ENCODE measurements around the gene CRTAP. TPM values are rescaled to one million over a fixed set of nuclear protein-coding genes. Genes with fewer than 3 reads are reported as not detected.
"Not testable (repeated sequence)": the region's sequence is repeated elsewhere in the genome, so short reads cannot be mapped to it uniquely, and the experiment has no call there.

The CRTAP gene
- total RNA-seq, 1 experiment from 2014 or later, result 99.3 TPM

DNA sequence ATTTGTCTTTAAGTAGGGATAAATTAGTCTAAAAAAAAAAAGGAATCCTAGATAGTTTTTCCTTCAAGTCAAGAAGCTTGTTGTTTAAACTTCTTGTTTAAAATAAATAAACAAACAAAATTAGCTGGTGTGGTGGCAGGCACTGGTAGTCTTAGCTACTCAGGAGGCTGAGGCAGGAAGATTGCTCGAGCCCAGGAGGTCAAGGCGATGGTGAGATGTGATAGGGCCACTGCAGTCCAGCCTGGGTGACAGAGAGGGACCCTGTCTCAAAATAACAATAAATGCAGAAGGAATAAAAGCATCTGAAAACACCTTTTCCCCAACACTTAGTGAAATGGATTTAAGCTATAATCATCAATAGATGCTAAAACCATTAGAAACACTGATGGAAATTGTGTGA lies 35.8 kb upstream of the CRTAP start:
- no TSS peak for BruUV-seq (replicated peaks)
- intact Hi-C loops (cut with micrococcal nuclease; ENCODE audit: unreplicated experiment) (no loop called here), in situ Hi-C loops (cut with HindIII; ENCODE audit: low pct_unique_long_range_greater_than_20kb, low sequenced_read_pairs) (no loop called here)
- Histone ChIP-seq H3K27ac (ENCODE audit: low read length) (no peak overlapping the region), H3K4me3 (ENCODE audit: low read depth in 2 of 2, low read length in 2 of 2) (no peak overlapping the region), H3K4me1 (ENCODE audit: control insufficient read depth, insufficient read depth, low read length) (no peaks in the 10 kb centered on the region), H3K9me3 (ENCODE audit: control insufficient read depth, insufficient read depth, low read depth, low read length) (no peaks in the 10 kb centered on the region), H3K27me3 (ENCODE audit: control insufficient read depth, insufficient read depth, low read length) (no peaks in the 10 kb centered on the region), H3K36me3 (ENCODE audit: control insufficient read depth, insufficient read depth, low read length) (no peaks in the 10 kb centered on the region)
- TF ChIP-seq, protein P1, sequence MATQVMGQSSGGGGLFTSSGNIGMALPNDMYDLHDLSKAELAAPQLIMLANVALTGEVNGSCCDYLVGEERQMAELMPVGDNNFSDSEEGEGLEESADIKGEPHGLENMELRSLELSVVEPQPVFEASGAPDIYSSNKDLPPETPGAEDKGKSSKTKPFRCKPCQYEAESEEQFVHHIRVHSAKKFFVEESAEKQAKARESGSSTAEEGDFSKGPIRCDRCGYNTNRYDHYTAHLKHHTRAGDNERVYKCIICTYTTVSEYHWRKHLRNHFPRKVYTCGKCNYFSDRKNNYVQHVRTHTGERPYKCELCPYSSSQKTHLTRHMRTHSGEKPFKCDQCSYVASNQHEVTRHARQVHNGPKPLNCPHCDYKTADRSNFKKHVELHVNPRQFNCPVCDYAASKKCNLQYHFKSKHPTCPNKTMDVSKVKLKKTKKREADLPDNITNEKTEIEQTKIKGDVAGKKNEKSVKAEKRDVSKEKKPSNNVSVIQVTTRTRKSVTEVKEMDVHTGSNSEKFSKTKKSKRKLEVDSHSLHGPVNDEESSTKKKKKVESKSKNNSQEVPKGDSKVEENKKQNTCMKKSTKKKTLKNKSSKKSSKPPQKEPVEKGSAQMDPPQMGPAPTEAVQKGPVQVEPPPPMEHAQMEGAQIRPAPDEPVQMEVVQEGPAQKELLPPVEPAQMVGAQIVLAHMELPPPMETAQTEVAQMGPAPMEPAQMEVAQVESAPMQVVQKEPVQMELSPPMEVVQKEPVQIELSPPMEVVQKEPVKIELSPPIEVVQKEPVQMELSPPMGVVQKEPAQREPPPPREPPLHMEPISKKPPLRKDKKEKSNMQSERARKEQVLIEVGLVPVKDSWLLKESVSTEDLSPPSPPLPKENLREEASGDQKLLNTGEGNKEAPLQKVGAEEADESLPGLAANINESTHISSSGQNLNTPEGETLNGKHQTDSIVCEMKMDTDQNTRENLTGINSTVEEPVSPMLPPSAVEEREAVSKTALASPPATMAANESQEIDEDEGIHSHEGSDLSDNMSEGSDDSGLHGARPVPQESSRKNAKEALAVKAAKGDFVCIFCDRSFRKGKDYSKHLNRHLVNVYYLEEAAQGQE (IDR thresholded peaks at IDR 0.05; ENCODE audit: insufficient read depth in 1 of 2, low read depth in 2 of 2, low read length in 1 of 2), result no peak
- TF ChIP-seq, protein P2, sequence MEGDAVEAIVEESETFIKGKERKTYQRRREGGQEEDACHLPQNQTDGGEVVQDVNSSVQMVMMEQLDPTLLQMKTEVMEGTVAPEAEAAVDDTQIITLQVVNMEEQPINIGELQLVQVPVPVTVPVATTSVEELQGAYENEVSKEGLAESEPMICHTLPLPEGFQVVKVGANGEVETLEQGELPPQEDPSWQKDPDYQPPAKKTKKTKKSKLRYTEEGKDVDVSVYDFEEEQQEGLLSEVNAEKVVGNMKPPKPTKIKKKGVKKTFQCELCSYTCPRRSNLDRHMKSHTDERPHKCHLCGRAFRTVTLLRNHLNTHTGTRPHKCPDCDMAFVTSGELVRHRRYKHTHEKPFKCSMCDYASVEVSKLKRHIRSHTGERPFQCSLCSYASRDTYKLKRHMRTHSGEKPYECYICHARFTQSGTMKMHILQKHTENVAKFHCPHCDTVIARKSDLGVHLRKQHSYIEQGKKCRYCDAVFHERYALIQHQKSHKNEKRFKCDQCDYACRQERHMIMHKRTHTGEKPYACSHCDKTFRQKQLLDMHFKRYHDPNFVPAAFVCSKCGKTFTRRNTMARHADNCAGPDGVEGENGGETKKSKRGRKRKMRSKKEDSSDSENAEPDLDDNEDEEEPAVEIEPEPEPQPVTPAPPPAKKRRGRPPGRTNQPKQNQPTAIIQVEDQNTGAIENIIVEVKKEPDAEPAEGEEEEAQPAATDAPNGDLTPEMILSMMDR (IDR thresholded peaks at IDR 0.05), result no peak
- TF ChIP-seq POLR2AphosphoS5 (IDR thresholded peaks at IDR 0.05; ENCODE audit: low read depth, low read length), result no peak
- no peak for TF ChIP-seq SIN3A (IDR thresholded peaks at IDR 0.05; ENCODE audit: borderline replicate concordance, insufficient read depth, low read depth, low read length)
- no peak for TF ChIP-seq TCF7L2 (IDR thresholded peaks at IDR 0.05; ENCODE audit: low read depth, low read length)
- POLR2A ChIA-PET, result interaction anchor here (0.7 kb wide), 1 partner anchor 16 kb away, joined by 3 read pairs; no protein-coding TSS in a partner anchor
- DNase-seq (ENCODE audit: low read depth, low spot score) (no peak), ATAC-seq (no peak)
- CTCF ChIA-PET, result interaction anchor here (0.6 kb wide), 1 partner anchor 31 kb away, joined by 7 read pairs; no protein-coding TSS in a partner anchor

DNA sequence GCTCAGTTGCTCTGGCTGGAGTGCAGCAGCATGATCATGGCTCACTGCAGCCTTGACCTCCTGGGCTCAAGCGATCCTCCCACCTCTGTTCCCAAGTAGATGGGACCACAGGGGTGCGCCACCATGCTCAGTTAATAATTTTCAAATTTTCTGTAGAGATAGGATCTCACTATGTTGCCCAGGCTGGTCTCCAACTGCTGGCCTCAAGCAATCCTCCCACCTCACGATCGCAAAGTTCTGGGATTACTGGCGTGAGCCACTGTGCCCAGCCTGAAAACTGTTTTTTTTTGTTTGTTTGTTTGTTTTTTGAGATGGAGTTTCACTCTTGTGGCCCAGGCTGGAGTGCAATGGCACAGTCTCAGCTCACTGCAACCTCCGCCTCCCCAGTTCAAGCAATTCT lies 34.0 kb upstream of the CRTAP start:
- H3K4me1 ChIP-seq (ENCODE audit: control insufficient read depth, insufficient read depth, low read length); ATAC-seq; CTCF ChIA-PET; in situ Hi-C loops (cut with HindIII; ENCODE audit: low pct_unique_long_range_greater_than_20kb, low sequenced_read_pairs); H3K36me3 ChIP-seq (ENCODE audit: control insufficient read depth, insufficient read depth, low read length); H3K4me3 ChIP-seq (ENCODE audit: low read depth in 2 of 2, low read length in 2 of 2); DNase-seq (ENCODE audit: low read depth, low spot score); POLR2A ChIA-PET; H3K27ac ChIP-seq (ENCODE audit: low read length); H3K27me3 ChIP-seq (ENCODE audit: control insufficient read depth, insufficient read depth, low read length); intact Hi-C loops (cut with micrococcal nuclease; ENCODE audit: unreplicated experiment); BruUV-seq (replicated peaks); H3K9me3 ChIP-seq (ENCODE audit: control insufficient read depth, insufficient read depth, low read depth, low read length): not testable (repeated sequence)

DNA sequence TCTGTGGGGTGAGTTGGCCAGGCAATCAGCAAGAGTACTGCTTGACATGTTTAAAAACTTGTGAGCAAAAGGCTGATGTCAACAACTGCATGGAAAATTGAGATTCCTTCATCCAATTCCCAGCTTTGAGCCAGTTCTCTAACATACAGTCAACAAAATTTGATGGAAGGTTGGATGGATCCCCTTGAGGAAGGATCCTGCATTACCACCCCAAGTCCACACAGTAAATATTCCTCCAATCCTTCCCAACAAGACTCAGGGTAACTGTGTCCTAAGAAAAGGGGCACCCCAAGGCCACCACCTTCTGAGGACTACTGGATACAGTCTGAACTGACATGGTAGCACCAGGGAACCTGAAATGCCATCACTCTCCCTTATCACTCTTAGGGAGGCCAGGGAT lies 32.0 kb upstream of the CRTAP start:
- Histone ChIP-seq H3K27me3 (ENCODE audit: control insufficient read depth, insufficient read depth, low read length) (no peaks in the 10 kb centered on the region), H3K4me3 (ENCODE audit: low read depth in 2 of 2, low read length in 2 of 2) (no peak overlapping the region), H3K27ac (ENCODE audit: low read length) (no peak overlapping the region), H3K9me3 (ENCODE audit: control insufficient read depth, insufficient read depth, low read depth, low read length) (no peaks in the 10 kb centered on the region), H3K4me1 (ENCODE audit: control insufficient read depth, insufficient read depth, low read length) (no peaks in the 10 kb centered on the region), H3K36me3 (ENCODE audit: control insufficient read depth, insufficient read depth, low read length) (no peaks in the 10 kb centered on the region)
- ChIA-PET CTCF (no interaction called here), POLR2A (no interaction called here)
- intact Hi-C loops (cut with micrococcal nuclease; ENCODE audit: unreplicated experiment) (no loop called here), in situ Hi-C loops (cut with HindIII; ENCODE audit: low pct_unique_long_range_greater_than_20kb, low sequenced_read_pairs) (no loop called here)
- TF ChIP-seq TCF7L2 (IDR thresholded peaks at IDR 0.05; ENCODE audit: low read depth, low read length) (no peak), SIN3A (IDR thresholded peaks at IDR 0.05; ENCODE audit: borderline replicate concordance, insufficient read depth, low read depth, low read length) (no peak), POLR2AphosphoS5 (IDR thresholded peaks at IDR 0.05; ENCODE audit: low read depth, low read length) (no peak)
- TF ChIP-seq, protein P2 (IDR thresholded peaks at IDR 0.05), result no peak
- TF ChIP-seq, protein P1 (IDR thresholded peaks at IDR 0.05; ENCODE audit: insufficient read depth in 1 of 2, low read depth in 2 of 2, low read length in 1 of 2), result no peak
- DNase-seq (ENCODE audit: low read depth, low spot score), result no peak
- no peak for ATAC-seq
- no TSS peak for BruUV-seq (replicated peaks)
